Activated CD8-positive, alpha-beta memory T cell treated with anti-CD3 and anti-CD28 coated beads, Interleukin-2, amount 50 U/mL, for 4 hours (primary cell): Measurements from ENCODE around the gene BLVRA.
"Not testable (repeated sequence)": the region's sequence is repeated elsewhere in the genome, so short reads cannot be mapped to it uniquely, and the experiment has no call there.

ENCODE experiments used
- DNase-seq: peaks from one replicate; pipeline ENCODE4 v3.0.0-alpha.2; 2020

BLVRA gene

DNA sequence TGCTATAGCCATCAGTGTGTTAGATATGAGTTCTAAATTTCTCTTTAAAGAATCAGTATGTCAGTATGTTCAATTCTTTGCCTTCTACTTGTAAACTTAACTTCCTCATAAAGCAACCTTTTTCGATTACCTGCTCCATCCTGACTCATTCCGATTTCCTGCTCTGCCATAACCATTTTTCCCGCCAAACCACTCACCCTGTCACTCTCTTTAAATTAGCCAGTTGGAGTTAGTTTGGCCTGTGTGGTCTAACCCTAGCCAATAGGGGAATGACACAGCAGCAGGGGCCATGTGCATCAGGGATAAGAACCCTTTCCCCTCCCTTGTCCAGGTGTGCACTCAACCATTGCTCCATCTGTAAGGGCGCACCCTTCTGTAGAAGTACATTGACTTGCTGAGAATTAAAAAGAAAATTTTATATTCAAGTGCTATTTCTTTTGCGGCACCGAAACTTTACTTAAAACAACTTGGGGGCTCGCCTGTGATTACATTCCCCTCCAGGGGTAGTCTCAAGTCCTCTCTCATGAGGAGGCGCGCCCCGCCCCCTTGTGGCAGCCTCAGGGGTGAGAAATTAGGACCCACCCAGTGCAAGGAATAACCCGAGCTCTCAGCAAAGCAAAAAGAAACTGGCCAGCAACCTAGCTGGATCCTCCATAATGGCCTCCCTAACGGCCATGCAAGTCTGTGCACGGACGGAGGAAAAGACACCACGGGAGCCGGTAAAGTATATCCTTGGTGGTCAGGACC, 51.9 kb downstream of the BLVRA start:
- DNase-seq = peak; percentile 34

DNA sequence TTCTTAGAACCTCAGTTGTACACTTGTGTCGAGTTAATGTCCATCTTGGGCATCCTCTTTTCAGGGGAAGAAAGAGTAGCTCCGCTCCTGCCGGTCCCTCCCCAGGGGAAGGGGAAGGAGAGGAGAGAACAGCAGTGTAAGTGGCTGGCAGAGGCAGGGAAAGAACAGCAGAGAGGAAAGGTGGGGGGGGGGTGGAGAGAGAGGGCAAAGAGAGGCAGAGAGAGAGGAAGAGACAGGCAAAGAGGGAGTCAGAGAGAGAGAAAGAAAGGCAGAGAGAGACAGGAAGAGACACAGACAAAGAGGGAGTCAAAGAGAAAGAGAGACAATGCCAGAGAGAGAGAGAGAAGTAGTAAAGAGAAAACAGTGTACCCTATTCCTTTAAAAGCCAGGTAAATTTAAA, 56.9 kb downstream of the BLVRA start:
- no peak for DNase-seq

DNA sequence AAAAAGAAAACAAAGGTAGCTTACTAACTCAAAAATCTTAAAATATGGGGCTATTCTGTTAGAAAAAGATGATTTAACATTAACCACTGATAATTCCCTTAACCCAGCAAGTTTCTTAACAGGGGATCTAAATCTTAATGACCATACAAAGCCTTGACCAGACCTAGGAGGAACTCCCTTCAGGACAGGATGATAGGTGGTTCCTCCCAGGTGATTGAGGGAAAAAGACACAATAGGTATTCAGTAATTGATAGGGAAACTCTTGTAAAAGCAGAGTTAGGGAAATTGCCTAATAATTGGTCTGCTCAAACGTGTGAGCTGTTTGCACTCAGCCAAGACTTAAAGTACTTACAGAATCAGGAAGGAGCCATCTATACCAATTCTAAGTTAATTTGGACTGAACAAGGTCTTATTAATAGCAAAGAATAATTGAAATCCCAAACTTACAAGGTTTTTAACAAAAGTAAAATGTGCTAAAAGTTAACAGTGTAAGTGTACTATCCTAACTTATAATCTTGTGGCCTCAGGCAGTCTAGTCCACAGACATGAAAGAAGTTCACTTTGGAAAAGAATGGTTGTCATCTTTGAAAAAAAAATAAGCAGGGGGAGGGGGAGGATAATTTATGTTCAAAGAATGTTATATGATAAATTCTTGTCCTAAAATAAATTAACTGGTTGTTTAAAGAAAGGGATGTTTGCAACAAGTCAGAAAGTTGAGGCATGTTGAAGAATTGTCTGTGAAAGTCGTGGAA, 57.7 kb downstream of the BLVRA start:
- DNase-seq = not testable (repeated sequence)

DNA sequence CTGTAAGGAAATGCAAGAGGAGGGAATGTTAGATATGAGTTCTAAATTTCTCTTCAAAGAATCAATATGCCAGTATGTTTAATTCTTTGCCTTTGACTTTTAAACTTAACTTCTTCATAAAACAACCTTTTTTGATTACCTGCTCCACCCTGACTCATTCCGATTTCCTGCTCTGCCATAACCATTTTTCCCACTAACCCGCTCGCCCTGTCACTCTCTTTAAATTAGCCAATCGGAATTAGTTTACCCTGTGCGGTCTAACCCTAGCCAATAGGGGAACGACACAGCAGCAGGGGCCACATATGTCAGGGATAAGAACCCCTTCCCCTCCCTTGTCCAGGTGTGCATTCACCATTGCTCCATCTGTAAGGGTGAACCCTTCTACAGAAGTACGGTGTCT, 64.9 kb downstream of the BLVRA start:
- not testable (repeated sequence) for DNase-seq

DNA sequence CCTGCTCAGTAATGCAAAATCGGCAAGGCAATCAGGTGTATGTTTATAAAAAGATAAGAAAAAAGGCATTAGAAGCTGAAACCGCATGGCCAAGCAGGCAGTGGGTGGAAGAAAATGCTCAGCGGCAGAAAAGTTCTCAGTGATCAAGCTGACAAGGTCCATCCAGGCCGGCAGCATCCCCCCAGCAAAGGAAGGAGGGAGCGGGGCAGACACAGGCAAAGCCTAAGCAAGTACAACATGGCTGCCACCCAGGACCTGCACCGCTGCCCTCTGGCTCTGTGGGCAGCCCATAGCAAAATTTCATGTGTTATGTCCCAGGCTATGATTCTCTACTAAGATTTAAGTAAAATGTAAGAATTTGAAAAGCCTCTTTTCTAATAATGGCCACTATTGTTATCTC, 65.5 kb downstream of the BLVRA start:
- DNase-seq = no peak

DNA sequence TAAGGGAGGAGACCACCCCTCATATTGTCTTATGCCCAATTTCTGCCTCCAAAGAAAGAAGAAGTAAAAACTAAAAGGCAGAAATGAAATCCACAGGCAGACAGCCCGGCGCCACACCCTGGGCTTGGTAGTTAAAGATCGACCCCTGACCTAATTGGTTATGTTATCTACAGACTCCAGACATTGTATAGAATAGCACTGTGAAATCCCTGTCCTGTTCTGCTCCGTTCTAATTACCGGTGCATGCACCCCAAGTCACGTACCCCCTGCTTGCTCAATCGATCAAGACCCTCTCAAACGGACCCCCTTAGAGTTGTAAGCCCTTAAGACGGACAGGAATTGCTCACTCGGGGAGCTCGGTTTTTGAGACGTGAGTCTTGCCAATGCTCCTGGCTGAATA, 66.0 kb downstream of the BLVRA start:
- not testable (repeated sequence) for DNase-seq

DNA sequence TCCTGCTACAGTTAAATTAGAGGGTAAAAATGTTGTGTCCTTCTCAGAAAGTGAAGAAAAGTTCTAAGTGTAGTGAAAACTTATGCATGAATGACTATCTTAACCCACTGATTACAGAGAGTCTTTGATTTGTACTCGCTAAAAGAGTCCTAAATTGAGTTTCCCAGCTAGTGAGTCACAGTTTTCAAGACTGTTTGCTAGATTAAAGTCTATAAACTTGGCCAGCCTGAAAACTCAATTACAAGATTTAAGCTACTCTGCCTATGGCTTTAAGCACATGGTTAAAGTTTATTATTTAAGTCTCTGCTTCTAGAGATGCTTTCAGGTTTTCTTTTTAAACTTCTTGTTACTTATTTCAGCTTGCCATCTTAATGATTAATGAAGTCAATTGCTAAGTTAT, 66.5 kb downstream of the BLVRA start:
- no peak for DNase-seq

DNA sequence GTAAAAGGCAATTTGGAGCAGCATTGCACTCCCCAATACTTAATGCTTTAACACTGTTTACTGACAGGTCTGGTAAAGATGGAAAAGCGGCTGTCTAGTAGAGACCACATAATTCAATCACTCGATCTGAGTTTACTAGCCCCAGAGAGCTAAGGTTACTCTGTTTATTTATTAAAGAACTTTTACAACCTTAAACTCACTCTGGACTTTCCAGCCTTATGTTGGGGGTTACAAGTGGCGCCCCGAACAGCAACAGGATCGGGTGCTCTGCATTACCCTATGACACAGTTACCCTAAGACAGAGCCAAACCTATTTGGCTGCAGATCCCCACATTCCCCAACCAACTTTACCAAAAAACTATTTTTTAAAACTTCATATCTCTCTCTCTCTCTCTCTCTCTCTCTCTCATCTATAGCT, 66.9 kb downstream of the BLVRA start:
- no peak for DNase-seq

DNA sequence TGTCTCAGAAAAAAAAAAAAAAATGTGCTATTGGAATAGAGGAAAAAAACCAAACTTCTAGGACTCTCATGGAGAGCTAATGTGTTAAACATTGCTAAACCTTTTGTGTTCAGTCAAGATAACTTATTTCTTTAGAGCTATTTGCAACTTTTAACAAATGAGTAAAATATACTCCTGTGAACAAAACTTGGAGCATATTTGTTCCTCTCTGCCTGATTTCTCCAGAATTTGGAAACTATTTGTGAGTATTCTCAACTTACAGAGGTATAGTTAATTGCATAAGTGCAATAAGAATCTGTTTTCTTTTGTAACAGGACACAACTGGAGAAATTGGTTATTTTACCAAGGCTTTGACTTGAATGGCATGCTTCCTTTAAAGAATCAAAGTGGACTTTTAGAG, 72.4 kb downstream of the BLVRA start:
- DNase-seq = not testable (repeated sequence)

DNA sequence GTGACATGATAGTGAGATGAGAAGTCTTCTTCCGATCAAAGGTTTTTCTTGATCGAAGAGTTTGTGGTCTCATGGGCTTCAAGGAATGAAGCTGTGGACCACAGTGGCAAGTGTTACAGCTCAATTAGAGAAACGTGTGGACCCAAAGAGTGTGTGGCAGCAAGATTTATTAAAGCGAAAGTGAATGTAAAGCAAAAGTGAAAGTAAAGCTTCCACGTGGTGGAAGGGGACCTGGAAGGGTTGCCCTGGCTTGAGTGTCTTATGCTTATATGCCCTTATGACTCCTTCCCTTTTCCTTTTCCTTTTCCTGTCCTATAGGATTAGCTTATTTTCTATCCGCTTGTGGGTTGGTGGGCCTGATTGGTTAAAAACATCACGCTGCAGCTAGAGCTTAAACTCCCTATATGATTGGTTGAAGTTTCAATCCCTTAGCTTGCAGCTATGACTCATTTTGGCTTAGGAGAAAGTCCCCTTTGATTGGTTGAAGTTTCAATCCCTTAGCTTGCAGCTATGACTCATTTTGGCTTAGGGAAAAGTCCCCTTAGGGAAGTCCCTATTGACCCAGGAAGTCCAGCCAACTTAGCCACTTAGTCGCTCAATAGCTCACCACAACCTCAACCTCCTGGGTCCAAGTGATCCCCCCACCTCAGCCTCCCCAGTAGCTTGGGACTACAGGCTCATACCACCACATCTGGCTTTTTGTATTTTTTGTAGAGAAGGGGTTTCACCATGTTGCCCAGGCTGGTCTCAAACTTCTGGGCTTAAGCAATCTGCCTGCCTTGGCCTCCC, 76.2 kb downstream of the BLVRA start:
- DNase-seq = peak; percentile 30

DNA sequence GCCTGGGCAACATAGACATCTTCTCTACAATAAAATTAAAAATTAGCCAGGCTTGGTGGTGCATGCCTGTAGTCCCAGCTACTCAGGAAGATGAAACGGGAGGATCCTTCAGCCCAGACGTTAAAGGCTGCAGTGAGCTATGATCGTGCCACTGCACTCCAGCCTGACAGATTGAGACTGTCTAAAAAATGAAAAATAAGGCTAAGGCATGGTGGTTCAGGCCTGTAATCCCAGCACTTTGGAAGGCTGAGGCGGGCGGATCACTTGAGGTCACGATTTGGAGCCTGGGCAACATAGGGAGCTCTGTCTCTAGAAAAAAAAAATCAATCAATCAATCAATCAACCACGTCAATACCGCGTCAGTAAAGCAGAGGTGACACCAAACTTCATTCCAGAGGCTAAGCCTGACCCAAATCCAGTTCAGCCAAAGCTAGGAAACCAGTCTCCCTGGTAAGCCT, 79.8 kb downstream of the BLVRA start:
- DNase-seq = no peak

DNA sequence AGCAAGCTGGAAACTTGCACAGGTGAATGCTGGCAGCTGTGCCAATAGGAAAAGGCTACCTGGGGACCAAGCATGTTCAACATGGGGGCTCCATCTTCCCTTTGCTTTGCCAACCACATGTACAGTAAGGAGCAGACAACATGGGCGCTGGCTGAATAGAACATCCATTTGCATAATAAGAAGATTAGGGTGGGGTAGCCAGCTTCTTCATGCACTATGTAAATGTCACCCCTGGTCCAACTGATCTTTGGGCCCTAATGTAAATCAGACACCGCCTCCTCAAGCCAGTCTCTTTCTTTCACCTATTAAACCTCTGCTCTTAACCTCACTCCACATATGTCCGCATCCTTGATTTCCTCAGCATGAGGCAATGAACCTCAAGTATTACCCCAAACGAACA, 84.8 kb downstream of the BLVRA start:
- no peak for DNase-seq

DNA sequence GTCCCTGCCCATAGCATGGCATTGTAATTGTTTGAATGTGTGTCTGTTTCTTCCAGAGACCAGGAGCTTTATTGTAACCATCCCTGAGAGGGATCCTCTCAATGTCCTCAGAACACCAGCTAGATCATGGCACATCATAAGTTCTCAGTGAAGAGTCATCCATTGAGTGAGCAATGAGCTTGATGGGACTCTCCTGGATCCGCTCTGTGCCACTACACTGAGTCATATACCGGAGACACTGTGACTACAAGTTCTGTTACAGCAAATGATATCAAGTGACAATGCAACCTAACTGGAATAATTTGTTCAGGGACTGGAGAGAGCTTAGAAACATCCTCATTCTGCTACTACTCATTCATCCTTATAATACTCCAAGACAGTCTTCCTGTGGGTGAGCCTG, 85.8 kb downstream of the BLVRA start:
- no peak for DNase-seq

DNA sequence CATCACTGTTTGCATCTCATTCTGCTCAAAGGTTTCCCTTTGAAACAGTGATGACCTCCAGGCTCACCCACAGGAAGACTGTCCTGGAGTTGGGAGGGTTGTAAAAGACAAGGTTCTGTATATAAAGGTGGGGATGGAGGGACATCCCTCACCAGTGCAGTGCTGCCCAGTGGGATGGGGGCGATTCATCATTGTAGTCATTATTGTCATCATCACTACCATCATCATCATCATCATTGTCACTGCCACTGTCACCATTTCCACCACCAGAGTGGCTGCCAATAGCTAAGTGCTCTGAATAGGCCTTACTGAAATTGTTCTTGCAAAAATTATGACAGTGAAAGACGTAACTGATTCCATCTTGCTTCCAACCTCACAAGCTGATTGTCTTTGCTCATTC, 86.2 kb downstream of the BLVRA start:
- no peak for DNase-seq

DNA sequence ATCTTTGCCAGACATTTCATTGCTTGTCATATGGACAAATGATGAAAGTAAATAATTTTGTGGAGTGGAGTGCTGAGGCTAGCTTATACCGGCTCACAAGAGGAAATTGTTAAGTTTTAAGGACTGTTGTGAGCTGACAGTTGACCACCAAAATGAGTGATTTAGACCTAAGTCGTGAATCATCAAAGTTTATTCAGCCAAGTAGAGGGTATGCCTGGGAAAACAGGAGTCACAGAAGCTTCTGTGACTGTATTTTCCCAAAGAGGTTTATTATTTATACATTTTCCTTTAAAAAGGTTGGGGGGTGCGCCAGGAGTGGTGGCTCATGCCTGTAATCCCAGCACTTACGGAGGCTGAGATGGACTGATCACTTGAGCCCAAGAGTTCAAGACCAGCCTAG, 89.0 kb downstream of the BLVRA start:
- DNase-seq = no peak

DNA sequence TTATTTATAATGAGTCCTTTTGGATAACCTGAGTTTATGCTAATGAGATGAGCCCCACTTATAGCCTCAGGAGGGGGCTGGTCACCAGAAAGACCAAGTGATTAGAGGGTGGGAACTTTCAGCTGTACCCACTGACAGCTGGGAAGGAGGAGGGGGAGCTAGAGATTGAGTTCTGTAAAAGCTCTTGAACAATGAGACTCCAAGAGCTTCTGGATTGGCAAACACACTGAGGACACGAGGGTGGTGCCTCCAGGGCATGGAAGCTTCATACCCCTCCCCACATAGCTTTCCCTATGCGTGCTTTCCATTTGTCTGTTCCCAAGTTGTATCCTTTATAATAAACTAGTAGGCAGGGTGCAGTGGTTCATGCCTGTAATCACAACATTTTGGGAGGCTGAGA, 90.6 kb downstream of the BLVRA start:
- DNase-seq = no peak

DNA sequence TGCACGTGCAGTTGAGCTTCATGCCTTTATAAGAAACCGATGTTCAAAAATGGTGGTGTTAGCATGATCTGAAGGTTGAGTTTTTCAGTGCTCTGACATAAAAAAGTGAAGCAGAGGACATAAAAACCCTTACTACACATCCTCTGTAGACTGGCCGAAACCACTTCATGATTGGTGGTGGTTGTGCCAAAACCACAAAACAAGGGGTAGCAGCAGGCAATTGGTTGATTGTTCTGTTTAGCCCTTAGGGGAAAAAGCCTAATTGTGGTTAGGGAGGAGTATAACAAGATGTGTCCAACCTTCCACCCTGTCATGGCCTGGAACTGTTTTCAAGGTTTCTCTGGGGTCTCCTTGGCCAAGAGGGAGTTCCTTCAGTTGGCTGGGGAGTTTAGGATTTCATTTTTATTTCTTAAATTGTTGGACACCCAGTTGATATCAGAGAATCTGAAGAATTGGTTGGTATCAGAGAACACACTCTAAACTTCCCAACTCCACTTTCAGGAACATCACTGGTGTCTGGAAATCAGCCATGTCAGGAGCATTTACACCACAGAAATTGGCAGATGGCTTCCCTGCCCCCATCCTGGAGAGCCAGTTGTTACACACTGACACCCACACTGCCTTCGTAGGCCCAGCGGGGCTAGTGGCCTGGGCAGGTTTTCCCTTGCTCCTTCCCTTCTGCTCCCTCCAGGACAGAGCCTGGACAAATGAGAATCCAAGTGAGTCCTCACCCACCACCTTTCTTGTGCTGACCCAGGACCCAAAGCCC, 92.1 kb downstream of the BLVRA start:
- DNase-seq = no peak

DNA sequence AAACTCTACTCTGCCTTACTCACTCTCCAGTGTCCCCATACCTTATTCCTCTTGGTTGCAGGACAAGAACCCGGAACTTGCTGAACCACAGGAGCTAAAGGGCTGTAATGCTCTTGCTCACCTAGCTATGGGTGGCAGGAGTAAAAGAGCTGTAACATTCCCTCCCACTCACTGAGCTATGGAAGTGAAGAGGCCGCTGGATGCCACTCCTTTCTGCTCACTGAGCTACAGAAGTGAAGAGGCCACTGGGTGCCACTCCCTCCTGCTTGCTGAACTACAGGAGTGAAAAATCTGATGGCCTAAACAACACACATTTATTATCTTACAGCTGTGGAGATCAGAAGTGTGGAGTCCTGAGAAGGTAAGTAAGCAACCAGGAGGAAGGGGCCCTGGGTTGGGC, 93.3 kb downstream of the BLVRA start:
- no peak for DNase-seq

DNA sequence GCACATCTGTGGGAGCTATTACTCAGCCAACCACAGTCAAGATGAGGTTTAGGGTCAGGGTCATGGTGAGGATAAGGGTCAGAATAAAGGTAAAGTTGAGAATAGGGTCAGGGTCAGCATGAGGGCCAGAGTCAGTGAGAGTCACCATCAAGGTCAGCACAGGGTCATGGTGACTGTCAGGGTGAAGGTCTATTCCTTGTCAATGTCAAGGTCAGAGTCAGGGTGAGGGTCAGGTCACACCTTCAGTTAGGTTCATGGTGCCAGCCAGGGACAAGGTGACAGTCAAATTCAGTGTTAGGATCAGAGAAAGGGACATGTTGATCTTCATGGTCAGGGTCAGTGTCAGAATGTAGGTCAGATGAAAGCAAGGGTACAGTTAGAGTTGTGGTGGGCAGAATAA, 96.7 kb downstream of the BLVRA start:
- DNase-seq = no peak

DNA sequence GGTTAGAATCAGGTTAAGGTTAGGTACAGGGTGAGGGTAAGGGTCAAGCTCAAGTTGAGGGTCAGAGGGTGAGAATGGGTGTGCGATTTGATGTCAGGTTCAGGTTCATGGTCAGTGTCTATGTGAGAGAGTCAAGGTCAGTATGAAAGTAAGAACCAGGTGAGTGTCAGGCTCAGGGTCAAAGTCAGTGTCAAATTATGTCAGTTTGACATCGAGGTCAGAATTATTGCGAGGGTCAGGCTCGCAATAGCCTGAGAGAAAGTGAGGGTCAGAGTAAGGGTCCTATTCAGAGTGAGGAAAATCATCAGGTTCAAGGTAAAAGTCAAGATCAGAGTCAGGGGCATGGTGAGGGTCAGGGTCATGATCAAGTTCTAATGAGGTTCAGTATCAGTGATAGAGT, 97.8 kb downstream of the BLVRA start:
- no peak for DNase-seq
